Suprapubic skin (tissue), 4 donors: ENCODE results near the gene LDLRAD4.

ENCODE experiments used
- CTCF ChIP-seq, 2 donors: fragments of 200-600 bp in 1 of 2; fragments of 450-650 bp in 1 of 2; sonication (generic) in 1 of 2; IDR thresholded peaks; one replicate each; pipeline ENCODE4 v1.5.1; 2016 to 2019; ENCODE audit warnings: antibody characterized with exemption in 2 of 2, mild to moderate bottlenecking in 1 of 2, moderate library complexity in 1 of 2
- EP300 ChIP-seq: sonication (generic); formaldehyde crosslinking; IDR thresholded peaks from one replicate; pipeline ENCODE4 v1.6.1; 2017; ENCODE audit warnings: antibody characterized with exemption
- POLR2A ChIP-seq, 2 donors: fragments of 450-650 bp; IDR thresholded peaks; one replicate each; pipeline ENCODE4 v1.6.1; 2017; ENCODE audit warnings: antibody characterized with exemption in 2 of 2, mild to moderate bottlenecking in 2 of 2, moderate library complexity in 2 of 2
- POLR2AphosphoS5 ChIP-seq, 3 donors: sonication (generic); formaldehyde crosslinking; IDR thresholded peaks; one replicate each; pipeline ENCODE4 v1.6.1; 2017; ENCODE audit warnings: antibody characterized with exemption in 3 of 3

- TF ChIP-seq CTCF (IDR thresholded peaks at IDR 0.05) (no peak), POLR2A (IDR thresholded peaks at IDR 0.05) (no peak), POLR2AphosphoS5 (IDR thresholded peaks at IDR 0.05) (no peak), EP300 (no peak)
Observed at GRCh38 chr18:13496691-13497281, 278.2 kb downstream of the LDLRAD4 start.
